NCI-H345 (cell line): ENCODE data around the gene ADGRD1.
"Not testable (repeated sequence)": the region's sequence is repeated elsewhere in the genome, so short reads cannot be mapped to it uniquely, and the experiment has no call there.

Experiments
- DNase-seq: peaks from one replicate; lab custom pipeline; 2025; lab: John Stamatoyannopoulos, UW

ADGRD1 gene

GRCh38 chr12:131104463-131105350, 151.0 kb downstream of the ADGRD1 start:
- peak; percentile 50 for DNase-seq

DNA sequence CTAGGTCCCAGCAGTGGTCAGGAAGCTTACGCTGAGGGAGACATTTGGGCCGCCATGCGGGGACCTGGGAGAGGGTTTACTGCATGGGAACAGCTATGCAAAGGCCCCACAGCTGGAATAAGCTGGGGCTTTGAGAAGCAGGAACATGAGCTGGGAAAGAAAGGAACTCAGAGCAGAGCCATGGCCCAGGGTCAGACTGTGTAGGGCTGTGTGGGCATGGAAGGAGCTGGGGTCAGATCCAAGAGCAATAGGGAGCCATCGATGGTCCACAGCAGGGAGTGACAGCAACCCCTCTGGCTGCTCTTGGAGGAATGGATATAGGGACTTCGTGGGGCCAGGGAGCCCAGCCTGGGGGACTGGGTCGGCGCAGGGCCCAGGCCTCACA, 151.6 kb downstream of the ADGRD1 start:
- no peak for DNase-seq

- no peak for DNase-seq
Measured at GRCh38 chr12:131105736-131106348, 152.1 kb downstream of the ADGRD1 start.

DNA sequence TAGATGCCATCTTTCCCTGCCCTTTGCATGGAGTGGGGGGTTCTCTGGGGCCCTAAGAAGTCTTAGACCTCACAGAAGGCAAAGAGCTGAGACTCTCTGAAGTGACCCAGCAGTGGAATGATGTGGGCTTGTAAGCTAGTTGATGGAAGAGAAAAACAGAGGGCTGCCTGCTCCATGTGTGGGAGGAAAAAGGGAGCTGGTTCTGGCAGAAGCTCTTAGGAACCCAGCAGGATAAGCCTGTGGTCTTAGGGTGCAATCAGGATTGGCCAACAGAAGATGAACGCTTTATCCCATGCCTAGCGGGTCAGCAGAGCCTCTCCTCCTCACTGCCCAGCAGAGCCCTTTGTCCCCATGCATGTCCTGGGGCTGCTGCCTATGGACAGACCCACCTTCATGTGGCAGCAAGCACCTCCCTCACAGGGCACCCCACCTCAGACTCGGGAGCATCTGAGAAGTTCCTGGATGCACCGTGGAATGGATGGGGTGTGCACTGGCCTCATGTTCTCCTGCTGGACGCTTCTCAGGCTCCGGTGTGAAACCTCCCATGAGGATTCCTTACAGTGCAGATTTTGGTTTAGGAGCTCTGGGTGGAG, 152.7 kb downstream of the ADGRD1 start:
- no peak for DNase-seq

GRCh38 chr12:131108177-131108955, 154.7 kb downstream of the ADGRD1 start:
- no peak for DNase-seq

DNA sequence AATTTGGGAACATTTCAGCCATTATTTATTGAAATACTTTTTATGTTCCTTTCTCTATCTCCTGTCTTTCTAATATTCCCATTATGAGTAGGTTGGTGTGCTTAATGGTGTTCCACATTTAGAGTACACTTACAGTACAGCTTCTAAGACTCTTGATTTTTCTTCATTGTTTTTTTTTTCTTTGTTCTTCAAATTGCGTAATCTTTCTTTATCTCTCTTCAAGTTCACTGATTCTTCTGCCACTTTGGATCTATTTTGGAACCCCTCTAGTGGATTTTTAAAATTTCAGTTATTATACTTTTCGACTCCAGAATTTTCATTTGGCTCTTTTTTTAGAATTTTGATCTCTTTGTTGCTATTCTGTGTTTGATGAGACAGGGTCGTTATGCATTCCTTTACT, 157.7 kb downstream of the ADGRD1 start:
- no peak for DNase-seq

- no peak for DNase-seq
Measured at GRCh38 chr12:131112021-131112420, 158.3 kb downstream of the ADGRD1 start.

DNA sequence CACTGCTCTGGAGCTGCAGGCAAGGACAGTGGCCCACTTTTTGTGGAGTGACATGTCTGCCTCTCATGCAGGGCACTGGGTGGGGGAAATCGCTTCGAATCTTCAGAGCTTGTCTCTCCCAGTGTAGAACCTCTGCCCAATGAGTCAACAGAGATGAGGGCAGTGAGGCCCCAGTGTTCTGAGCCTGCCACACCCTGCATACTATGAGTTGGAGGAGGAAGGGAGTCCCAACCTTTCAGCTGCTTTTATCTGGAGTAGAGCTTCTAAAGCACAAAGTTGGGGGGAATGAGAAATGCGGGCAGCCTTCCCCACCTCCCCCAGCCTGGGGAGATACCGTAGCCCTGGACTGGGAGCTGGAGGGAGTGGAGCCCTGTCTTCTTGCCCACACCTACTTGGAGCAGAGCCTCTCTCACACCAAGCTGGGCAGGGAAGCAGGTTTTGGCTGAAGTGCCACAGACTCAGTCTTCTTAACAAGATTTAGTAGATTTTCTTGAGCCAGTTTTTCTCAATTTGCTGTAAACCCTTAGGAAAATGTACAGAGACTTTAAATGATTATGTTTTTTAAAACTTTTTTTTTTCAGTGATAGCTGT, 159.1 kb downstream of the ADGRD1 start:
- DNase-seq, result no peak

GRCh38 chr12:131113568-131114270, 160.0 kb downstream of the ADGRD1 start:
- no peak for DNase-seq

- DNase-seq, result no peak
Measured at GRCh38 chr12:131114271-131114670, 160.6 kb downstream of the ADGRD1 start.

- no peak for DNase-seq
Measured at GRCh38 chr12:131114942-131115584, 161.4 kb downstream of the ADGRD1 start.

GRCh38 chr12:131115766-131116467, 162.2 kb downstream of the ADGRD1 start:
- DNase-seq, result no peak

DNA sequence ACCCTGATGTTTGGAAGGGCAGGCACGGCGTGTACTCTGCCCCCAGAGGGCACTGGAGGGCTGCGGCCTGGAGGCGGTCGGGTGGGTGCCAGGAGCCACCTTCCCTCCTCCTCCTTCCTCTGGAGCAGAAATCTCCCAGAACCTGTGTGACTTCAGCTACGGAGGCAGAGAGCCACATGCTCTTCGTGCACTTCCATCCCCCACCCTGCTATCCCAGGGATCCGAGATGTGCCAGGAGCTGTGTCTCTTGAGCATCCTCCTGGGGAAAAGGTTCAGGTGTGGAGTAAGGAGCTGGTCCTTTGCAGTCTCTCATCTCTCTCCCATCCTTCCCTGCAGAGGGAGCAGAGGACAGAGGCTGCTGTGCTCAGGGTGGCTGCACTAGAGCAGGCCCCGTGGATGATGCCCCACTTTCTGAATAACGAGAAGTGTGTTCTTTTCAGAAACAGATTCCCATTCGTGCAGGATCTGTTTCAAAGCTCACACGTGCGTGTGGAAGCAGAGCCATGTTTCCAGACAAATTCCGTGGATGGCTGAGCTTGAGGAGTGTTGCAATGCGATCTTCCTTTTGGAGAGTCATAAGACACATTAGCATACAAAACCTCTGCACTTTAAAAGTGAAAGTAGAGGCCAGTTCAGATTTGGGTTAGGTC, 162.9 kb downstream of the ADGRD1 start:
- no peak for DNase-seq

GRCh38 chr12:131117438-131118245, 163.9 kb downstream of the ADGRD1 start:
- no peak for DNase-seq

DNA sequence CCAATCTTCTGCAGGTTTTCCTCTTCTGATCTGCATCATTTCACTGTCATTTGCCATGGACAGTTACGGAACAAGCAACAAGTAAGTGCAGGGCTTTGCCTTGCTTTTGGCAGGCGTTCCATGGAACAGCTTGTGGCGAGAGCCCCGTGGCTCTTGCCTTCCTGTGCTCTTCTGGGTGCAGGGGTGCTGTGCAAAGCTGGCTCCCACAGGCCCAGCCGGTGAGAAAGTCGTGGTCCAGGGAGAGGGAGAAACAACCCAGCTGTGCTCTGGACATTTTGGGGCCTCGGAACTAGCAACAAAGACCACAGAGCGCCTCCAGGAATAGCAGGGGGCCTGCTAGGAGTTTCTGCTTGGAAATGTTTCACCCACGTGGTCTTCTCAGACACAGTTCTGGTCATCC, 164.7 kb downstream of the ADGRD1 start:
- DNase-seq, result no peak

- DNase-seq, result not testable (repeated sequence)
Measured at GRCh38 chr12:131119345-131119744, 165.6 kb downstream of the ADGRD1 start.

DNA sequence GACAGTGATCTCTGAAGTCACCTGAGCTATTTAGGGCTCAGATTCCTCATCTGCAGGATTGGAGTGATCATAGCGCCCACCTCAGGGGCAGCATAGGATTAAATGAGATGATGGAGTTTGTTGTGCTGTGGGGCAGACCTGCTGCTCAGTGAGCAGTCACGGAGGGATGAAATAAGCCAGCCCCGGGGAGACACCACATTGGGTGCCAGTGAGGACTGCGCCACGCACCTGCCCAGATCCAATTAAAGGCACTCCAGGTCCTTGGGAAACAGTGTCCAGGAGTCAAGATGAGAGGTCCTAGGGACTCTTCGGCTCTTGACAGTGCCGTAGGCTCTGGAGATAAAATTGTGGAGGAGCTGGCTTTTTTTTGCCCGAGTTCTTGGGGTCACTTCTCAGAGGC, 166.2 kb downstream of the ADGRD1 start:
- no peak for DNase-seq

GRCh38 chr12:131120831-131121271, 167.1 kb downstream of the ADGRD1 start:
- no peak for DNase-seq
